NCI-H2081 treated with DMSO at 0.1 percent for 48 hours (cell line): ENCODE data around the gene S1PR3.
"Not testable (repeated sequence)": the region's sequence is repeated elsewhere in the genome, so short reads cannot be mapped to it uniquely, and the experiment has no call there.

Source experiments
- DNase-seq: peaks from one replicate; lab custom pipeline; 2025; lab: John Stamatoyannopoulos, UW

The S1PR3 gene

DNA sequence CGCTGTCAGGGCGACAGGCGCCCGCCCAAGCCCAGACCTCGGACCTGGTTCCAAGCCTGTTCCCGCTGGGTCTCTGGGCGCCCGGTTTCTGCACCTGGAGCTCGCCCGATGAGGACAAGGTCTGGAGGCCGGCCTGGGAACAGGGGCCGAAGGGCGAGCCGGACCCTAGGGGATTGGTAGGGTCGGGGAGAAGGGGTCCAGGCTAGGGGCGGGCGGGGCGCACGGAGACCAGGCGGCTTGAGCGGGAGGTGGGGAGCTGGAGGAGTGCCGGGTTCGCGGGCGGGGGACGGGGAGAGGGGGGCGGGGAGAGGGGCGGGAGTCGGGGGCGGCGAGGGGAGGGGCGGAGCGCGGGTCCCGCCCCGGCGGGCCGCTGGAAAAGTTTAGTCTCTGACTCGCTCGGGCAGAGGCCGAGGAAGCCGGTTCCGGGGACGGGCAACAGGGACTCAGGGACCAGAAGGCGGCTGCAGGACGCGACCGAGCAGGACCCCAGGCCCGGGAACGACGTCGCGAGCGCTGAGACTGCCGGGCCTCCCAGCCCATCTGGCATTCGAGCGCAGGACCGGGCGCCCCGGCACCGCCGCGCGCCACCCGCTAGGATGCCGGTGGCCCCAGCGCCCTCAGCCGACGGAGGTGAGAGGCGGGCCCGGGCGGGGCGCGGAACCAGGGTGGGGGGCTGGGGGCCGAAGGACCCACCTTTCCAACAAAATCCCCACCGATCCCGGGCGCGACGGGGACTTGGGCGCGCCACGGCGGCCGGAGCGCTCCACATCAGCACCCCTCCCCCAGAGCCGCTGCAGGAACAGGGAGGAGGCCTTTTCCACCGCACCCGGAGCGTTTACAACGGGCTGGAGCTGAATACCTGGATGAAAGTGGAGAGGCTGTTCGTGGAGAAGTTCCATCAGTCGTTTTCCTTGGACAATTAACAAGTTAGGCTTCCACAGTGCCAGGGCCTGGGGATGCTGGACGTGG, at the start of gene S1PR3:
TSS of gene S1PR3 (plus strand) at position 403 of the 969 bp plus-strand sequence. CDS start 9,733 bp downstream, outside the sequence.
- DNase-seq, result no peak

DNA sequence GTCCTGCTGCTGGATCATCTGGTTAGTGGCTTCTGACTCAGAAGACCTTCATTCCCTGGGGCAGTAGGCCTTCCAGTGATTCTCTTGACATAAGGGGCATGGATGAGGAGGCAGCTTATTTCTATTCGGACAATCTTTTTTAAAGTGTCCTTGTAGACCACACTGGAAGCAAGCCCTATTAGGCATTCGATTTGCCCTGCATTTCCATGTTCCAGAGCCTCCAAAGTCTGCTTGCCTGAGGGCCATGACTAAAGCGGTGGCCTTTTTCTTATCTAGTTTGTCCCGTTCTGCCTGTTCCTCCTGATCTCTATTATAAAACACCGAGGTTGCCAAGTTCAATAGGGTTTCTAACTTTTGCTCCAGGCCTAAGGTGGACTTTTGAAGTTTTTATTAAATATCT, 49.7 kb upstream of the S1PR3 start:
- DNase-seq, result not testable (repeated sequence)

DNA sequence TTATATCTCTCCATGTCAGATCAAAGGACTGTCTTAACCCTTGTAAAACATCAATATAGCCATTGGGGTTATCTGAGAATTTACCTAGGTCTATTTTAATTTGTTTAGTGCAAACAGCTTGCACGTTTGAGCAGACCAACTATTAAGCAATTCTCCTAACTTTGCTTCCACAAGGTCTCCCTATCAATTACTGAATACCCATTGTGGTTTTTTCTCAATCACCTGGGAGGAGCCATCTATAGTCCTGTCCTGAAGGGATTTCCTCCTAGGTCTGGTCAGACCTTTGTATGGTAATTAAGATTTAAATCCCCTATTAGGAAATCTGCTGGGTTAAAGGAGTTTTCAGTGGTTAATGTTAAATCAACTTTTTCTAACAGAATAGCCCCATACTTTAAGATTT, 48.9 kb upstream of the S1PR3 start:
- DNase-seq, result no peak

DNA sequence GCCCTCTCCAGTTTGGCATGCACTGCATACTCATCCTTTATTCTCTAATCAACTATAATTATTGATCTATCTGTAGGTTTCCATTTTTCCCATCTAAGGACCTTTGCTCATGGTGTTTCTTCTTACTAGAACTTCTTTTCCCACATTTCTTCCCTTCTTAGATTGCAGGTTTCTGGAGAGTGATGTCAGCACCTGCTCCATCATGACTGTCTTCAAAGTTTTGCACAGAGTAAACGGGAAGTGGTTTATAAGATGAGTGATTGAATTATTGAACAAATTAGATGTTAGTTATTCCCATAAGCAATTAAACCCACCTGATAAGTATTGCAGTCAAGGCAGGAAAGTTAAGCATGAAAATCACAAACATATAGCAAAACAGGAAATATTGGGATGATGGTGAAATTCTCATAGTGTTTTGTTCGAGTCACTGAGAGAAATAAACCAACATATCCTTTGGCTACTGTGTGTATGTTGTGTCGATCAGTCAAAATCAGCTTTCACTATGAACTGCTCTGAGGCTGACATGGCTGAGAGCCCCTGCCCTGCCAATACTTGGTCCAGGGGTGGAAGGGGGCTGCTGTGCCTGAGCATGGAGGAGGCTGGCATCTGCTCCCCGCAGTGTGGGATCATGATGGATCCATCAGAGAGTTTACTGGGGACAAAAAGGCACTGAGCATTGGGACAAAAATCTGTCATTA, 45.5 kb upstream of the S1PR3 start:
- DNase-seq, result no peak

DNA sequence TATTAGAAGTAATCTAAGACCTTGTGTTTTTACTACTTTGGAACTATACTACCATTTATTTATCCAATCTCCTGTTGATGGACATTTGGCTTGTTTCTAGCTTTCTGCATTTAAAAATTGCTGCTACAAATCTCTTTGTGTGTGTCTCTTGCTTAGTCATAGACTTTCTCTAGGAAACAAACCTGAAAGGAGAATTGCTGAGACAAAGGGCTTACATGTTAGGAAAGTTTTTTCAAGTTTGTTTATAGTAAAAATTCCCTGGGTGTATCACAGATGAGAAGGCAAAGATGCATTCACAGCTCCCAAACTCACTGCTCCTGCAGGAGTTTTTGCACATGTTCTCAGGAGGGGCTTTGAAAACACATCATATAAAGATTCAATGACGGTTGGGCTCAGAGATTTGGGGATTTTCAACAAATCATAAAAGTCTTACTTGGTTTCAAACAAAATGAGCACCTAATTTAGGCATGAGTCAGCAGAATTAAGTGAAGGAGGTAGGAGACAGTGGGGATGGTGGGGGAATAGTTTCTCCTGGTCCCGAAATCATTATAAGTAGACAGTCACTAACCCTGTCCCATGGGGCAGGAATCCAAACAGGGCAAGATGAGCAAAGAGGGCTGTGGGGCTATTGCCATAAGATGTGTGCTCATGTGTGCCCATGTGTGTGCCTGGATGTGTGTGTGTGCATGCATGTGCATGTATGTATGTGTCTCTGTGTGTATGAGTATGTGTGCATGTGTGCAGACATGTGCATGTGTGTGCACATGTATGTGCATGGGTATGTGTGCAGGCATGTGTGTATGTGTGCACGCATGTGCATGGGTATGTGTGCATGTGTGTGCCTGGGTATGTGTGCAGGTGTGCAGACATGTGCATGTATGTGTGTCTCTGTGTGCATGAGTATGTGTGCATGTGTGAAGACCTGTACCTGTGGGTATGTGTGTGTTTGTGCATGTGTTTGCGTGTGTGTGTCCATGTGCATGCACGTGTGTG, 43.4 kb upstream of the S1PR3 start:
- DNase-seq, result no peak

DNA sequence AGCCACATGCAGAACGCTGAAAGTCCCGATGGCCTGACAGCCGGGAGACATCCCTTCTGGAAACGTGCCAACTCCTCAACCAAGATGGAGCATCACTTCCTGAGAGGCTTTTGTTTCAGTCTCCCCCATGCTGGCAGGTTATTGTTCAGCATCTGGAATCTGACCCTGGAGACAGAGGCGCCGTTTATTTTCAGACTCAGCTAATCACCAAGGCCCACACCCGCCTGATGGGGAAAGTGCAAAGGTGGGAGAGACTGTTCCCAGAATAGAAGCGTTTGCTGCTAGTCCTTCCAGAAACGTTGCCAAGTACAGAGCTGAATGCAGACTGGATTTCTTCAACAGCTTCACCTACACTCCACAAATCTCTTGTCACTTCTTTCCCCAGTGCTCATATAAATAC, 41.8 kb upstream of the S1PR3 start:
- DNase-seq, result no peak

DNA sequence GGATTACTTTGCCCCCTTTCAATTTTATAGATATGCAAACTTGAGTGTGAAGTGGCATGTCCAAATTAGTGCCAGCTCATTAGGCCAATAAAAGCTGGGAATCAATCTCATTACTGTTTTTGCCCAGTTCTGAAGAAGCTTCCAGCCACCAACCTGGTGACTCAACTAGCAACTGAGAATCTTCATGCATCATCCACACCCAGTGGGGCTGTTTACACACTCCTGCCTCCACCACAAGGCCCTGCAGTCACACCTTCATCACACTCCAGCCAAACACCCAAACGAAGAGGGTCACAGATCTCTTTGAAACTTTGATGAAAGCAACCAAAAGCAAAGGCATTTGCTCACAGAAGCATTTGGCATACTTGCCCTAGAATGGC, 41.3 kb upstream of the S1PR3 start:
- DNase-seq, result no peak

DNA sequence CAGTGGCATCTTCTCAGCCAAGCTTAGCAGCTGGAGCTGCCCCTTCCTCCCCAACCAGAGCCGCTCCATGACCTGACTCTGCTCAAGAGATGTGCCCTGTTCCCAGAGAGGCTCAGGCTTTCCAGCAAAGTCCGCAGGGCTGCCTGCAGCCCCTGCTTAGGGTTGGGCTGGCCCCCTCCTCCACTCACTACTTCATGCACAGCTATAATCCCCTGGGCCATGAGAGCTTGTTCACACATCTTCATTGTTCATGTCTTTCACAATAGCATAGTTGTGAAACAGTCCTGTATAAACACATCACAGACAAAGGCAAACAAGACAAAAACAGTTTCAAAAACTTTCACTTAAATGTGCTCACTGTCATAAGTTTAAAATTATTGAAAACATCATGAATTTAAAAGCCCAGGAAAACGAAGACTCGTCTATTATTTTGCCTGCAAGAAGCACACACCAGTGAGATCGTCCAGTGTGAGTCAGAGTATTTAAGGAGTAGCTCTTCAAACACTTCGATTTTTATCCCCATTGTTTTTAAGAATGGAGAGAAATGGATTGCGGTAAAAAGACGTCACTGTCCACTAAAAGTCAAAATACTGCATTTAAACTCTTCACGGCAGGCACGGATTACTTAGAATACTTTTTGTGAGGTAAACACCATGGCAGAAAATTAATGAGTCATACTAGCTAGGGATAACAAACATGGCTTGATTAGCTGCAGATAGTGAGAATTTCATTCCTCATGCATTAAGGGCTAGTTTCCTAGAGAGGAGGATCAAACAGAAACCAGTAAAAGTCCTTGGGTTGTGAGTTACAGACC, 40.7 kb upstream of the S1PR3 start:
- no peak for DNase-seq

DNA sequence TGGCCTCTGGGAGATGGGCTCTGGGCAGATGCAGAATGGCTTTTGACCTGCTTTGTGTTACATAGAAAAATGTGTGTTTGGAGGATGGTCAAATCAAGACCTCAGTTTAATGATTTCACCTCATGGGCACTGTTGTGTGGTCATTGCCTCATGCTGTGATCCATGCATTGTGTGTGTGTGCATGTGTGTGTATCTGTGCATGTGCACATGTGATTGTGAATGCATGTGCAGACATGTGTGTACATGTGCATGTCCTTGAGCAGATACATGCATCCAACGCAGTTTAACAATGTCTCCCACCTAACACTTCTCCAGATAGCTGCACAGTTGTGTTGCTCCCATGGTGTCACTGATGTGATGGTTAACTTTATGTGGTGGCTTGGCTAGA, 40.1 kb upstream of the S1PR3 start:
- DNase-seq, result no peak

DNA sequence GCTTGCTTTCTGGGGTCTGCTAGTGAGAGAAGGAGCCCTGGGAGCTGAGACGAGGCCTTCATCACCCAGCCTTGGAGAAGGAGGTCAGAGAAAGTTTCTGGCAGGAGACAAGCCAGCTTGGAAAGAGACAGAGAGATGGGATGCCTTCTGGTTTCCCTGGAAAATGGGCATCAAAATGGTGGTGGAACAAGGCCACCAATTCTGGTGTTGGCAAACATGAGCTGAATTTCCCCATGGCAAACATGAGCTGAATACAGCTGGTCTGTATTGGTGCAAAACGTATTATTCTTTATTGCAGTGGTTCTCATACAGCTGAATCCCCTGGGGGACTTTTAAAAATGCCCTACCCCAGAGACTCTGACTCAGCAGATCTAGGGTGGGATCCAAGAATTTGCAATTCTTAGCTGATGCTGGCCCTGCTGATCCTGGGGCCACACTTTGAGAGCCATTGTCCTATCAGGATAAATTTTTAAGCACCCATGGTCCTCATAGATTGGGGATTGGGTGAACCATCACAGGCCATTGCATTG, 39.1 kb upstream of the S1PR3 start:
- no peak for DNase-seq

DNA sequence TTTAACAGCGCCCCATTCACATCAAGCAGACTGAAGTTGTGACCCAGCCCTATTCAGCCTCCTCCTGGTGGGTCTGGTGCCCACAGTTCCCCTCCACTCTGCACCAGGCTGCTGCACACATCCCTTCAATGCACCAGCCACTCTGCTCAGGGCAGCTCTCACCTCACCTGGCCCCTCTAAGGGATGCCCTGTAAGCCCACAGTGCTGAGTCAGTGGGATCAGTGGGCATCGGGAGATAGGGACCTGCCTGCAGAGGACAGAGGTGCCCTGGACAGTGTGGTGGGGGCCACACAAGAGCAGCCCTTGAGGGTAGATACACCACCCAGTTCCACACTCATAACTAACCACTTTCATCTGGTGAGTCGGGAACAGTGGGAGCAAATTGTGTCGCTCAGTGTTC, 38.3 kb upstream of the S1PR3 start:
- no peak for DNase-seq

DNA sequence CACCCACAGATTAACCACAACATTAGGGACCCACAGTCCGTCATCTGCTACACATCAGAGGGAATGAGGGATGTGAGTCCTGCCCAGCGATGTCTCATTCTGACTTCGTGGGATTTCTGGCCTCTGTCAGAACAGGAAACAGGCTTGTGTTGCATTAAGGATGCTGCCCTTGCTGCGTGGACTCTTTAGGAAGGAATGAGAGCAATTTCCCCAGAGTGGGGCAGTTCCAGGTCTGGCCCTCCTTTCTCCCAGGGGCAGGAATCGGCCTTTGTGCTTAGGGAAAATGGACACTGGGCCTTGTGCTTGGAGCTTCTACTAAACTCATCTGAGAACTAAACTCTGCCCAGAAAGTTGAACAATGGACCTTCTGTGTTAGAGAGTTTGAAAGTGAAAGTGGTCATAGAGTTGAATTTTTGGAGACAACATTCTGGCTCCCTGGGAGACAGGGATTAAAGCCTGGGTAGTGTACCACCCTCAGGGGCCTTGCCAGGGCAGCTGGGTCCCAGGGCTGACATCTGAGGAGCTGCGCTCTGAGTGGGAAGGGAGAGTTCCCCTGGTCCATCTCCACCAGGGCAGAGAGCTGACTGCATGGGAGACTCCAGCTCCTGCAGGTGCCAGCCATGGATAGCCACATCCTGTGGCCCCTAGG, 37.8 kb upstream of the S1PR3 start:
- DNase-seq, result no peak

DNA sequence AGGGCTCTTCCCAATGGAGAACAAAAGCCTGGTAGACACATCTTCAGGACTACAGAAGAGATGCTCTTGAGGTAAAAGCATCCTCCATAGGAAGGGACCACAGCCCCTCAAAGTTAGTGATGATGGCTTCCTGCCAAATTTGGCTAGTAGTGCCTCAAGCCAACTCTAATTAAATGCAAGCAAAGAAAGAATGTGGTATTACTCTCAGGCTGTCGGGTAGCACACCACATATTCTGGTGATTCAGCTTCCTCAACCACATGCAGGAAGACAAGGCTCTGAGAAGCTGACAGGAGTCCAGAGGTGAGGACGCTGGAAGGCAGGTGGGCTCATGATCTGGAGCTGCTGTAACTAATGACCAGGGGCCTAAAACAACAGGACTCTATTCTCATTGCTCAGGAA, 37.2 kb upstream of the S1PR3 start:
- DNase-seq, result no peak

DNA sequence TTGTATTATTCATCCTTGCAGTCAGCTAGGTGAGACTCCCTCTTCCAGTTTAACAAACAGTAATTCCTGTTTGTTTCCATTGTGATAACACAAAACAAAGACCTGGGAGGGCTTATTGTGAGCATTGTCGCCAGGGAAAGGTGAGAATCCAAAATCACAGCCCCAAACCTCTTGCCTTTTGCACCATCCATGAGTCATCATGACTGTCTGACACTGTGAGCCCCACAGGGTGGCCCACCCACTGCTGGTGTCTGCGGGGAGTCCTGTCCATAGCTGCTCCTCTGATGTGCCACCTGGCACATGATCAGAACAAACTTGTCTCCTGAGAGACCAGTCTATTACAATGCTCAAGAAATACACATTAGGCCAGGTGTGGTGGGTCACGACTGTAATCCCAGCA, 33.7 kb upstream of the S1PR3 start:
- no peak for DNase-seq

DNA sequence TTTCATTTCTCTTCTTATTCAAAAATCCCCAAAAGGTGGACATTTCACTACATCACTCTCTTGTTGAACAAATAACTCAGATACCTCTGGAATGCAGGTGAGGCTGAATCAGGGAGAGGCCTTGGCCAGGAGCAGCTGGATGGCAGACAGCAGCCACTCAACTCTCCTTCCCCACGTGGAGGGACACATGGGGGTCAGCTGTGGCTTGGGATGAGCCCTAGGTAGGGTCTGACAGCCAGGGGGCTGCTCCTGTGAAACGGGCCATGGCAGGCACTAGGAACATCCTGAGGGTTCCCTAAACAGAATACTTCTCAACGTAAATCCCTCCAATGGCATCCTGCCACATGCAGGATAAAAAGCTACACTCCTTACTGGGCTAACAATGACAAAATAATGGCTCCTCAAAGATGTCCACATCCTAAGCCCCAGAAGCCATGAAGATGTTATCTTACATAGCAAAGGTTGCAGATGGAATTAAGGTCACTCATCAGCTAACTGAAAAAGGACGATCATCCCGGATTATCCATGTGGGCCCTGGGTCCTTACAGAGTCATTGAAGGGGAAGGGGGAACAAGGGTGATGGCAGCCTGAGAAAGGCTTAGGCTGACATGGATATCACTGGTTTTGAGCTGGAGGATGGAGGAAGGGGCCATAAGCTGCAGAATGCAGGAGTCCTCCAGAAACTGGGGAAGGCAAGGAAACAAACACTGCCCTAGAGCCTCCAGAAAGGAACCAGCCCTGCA, 31.4 kb upstream of the S1PR3 start:
- DNase-seq, result no peak

DNA sequence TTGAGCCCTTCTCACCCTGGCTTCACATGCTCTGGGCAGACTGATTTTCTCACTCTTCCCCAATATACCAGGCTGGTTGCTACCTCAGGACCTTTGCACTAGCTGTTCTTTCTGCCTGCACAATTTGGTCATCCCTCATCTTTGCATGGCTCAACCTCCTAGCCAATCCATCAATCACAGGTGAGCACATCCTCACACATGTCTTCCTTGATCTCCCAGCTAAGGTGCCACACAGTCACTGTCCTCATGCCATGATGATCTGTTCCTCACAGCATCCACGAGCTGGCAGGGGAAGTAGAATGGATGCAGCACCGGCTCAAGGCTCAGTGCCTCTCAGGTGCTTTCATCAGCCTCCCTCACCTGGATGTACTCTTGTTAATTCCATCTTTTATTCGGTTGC, 30.6 kb upstream of the S1PR3 start:
- DNase-seq, result no peak

DNA sequence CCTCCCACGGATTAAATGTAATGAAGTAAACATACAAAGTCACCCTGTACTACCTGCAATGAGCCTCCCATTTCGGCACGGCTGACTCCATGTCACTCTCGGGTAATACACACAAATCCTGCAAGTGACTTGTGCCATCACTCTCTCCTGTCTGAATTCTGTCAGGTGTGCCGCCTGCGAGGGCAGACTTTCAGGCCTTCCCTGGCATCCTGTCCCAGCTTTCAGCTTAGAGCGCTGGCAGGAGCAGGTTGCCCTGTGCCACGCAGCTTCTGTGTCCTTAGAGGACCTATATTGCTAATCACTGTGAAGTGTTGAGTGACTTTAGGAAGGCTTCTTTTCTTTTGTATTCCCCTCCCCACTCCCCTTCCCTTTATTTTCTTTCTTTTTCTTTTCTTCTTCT, 25.8 kb upstream of the S1PR3 start:
- DNase-seq, result no peak

DNA sequence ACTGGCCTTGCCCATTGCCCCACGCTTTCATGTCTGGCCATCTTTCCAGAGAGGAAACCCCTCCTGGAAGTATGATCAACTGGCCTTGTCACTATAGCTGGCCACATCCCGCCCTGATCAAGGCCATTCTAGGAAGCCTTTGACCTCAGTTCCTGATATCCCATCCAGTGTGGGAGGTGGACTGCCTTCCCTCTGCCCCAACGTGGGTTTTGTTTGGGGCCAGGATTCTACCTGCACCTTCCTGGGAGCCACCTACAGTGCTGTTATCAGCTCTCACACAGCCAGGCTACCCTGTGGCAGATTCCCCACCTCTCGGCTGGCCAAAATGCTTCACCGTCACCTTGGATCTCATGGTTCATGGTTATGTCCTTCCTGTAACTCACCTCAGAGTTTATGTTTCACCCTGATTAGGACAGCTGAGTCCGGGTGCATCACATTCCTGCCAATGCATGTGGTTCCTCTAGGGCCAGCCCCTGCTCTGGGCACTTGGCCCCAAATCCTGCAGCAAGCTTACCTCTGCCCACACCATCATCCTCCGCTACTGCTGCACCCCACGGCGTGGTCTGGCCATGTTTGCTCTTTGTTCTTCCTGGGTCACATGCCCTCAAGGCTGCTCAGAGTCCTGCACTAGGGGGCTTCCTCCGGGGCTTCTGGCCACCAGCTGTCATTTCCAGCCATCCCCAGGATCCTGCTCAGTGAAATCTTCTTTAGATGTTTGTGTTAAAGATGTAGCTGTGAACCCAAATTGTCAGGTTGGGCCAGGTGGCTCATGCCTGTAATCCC, 24.2 kb upstream of the S1PR3 start:
- DNase-seq, result no peak

DNA sequence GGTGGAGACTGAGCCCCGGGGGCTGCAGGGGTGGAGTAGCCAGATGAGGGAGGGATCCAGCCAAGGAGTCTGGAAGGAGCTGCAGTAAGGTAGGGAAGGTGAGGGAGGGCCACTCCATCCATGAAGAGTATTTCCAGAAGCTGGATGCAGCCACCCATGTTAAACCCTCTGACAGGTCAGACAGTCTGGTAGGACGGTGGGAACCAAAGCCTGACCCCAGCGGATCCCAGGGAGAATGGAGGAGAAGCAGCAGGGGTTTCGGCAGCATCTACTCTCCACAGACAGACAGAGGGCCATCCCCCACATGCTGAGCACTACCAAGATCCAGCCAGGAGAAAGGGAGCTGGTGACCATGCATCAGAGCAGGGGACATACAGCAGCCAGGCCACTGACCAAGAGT, 22.5 kb upstream of the S1PR3 start:
- DNase-seq, result no peak
